GM18867 (cell line): ENCODE data around the gene KRTCAP2.
"Not testable (repeated sequence)": the region's sequence is repeated elsewhere in the genome, so short reads cannot be mapped to it uniquely, and the experiment has no call there.

ENCODE experiments used
- ATAC-seq: cut with Tn5 transposase; IDR thresholded peaks from one replicate; pipeline ENCODE4 v1.9.1; 2021; ENCODE audit warnings: mild to moderate bottlenecking, moderate library complexity; ENCODE audit not compliant: unreplicated experiment

The KRTCAP2 gene

GRCh38 chr1:155200920-155201319, 27.8 kb upstream of the KRTCAP2 start:
- no peak for ATAC-seq

GRCh38 chr1:155199792-155200191, 26.7 kb upstream of the KRTCAP2 start:
- ATAC-seq: no peak

GRCh38 chr1:155198547-155198906, 25.4 kb upstream of the KRTCAP2 start:
- no peak for ATAC-seq

- no peak for ATAC-seq
Measured at GRCh38 chr1:155197901-155198546, 24.9 kb upstream of the KRTCAP2 start.

GRCh38 chr1:155196893-155197638, 24.0 kb upstream of the KRTCAP2 start:
- ATAC-seq: no peak

- ATAC-seq: no peak
Measured at GRCh38 chr1:155196103-155196892, 23.2 kb upstream of the KRTCAP2 start.

- ATAC-seq: no peak
Measured at GRCh38 chr1:155195201-155196102, 22.3 kb upstream of the KRTCAP2 start.

GRCh38 chr1:155193991-155194240, 20.8 kb upstream of the KRTCAP2 start:
- ATAC-seq: not testable (repeated sequence)

GRCh38 chr1:155193275-155193990, 20.3 kb upstream of the KRTCAP2 start:
- ATAC-seq: peak; percentile 70

GRCh38 chr1:155192346-155193274, 19.5 kb upstream of the KRTCAP2 start:
- no peak for ATAC-seq

GRCh38 chr1:155191904-155192303, 18.8 kb upstream of the KRTCAP2 start:
- no peak for ATAC-seq

- ATAC-seq: not testable (repeated sequence)
Measured at GRCh38 chr1:155189926-155190325, 16.8 kb upstream of the KRTCAP2 start.

- no peak for ATAC-seq
Measured at GRCh38 chr1:155188268-155188667, 15.2 kb upstream of the KRTCAP2 start.

GRCh38 chr1:155187456-155187891, 14.4 kb upstream of the KRTCAP2 start:
- no peak for ATAC-seq

GRCh38 chr1:155186794-155187455, 13.8 kb upstream of the KRTCAP2 start:
- ATAC-seq: no peak

- no peak for ATAC-seq
Measured at GRCh38 chr1:155186067-155186793, 13.1 kb upstream of the KRTCAP2 start.

- no peak for ATAC-seq
Measured at GRCh38 chr1:155185783-155186066, 12.6 kb upstream of the KRTCAP2 start.
